Measurements from ENCODE around the gene MBLAC1. TPM values are rescaled to one million over a fixed set of nuclear protein-coding genes. Genes with fewer than 3 reads are reported as not detected.

The MBLAC1 gene
- total and polyA plus RNA-seq, 9 of the 15 experiments (the other 6 are each of a cell fraction or from before 2014, with no cell fraction given): 0.03 to 3.1 (median 0.52) TPM

GRCh38 chr7:100158229-100159098, 31.7 kb downstream of the MBLAC1 start, which contains the start of gene TRAPPC14 (continued):
- TF ChIP-seq ZNF407 (IDR thresholded peaks at IDR 0.05; ENCODE audit: low read depth) (no peak), SOX6 (IDR thresholded peaks at IDR 0.05) (no peak; the same call in none of the 2 replicates), MAX (CRISPR knock-in tag; IDR thresholded peaks at IDR 0.05) (peak; percentile 57; the same call in 1 of the 2 replicates), FUS (optimal IDR thresholded peaks at IDR 0.05; ENCODE audit: low read depth, low read length) (peak; percentile 89), PHF20 (IDR thresholded peaks at IDR 0.05; ENCODE audit: partially characterized antibody) (peak; percentile 36), ELF1 (tag; IDR thresholded peaks at IDR 0.05) (peak; percentile 88), CCNT2 (IDR thresholded peaks at IDR 0.05; ENCODE audit: borderline replicate concordance, extremely low read depth, insufficient read length, low read depth, low read length) (peak; percentile 77), SPI1 (IDR thresholded peaks at IDR 0.05; ENCODE audit: borderline replicate concordance, low read depth, low read length) (peak; percentile 95), GTF2E2 (tag; IDR thresholded peaks at IDR 0.05) (peak; percentile 74), NFYB (IDR thresholded peaks at IDR 0.05; ENCODE audit: extremely low read depth, insufficient read length) (no peak), JUND (IDR thresholded peaks at IDR 0.05; ENCODE audit: borderline replicate concordance, low read depth, low read length) (peak; percentile 60; the same call in 1 of the 2 replicates), JUND (tag; IDR thresholded peaks at IDR 0.05; ENCODE audit: borderline replicate concordance, low read depth, low read length) (peak; percentile 33; the same call in 1 of the 3 replicates), FOXA3 (CRISPR knock-in tag; conservative IDR thresholded peaks at IDR 0.05 in 1 of 2, IDR thresholded peaks at IDR 0.05 in 1 of 2) (no peak), TRIM24 (IDR thresholded peaks at IDR 0.05) (peak in 1 of 2 experiments; percentile 36; a peak in 1 of 4 replicates), YBX1 (IDR thresholded peaks at IDR 0.05) (no peak), HMG20B (CRISPR knock-in tag; IDR thresholded peaks at IDR 0.05) (no peak), NFATC3 (IDR thresholded peaks at IDR 0.05) (no peak), FOXK2 (conservative IDR thresholded peaks at IDR 0.05 in 1 of 2, IDR thresholded peaks at IDR 0.05 in 1 of 2; ENCODE audit: low read depth in 2 of 2) (peak in 1 of 2 experiments; percentile 43; a peak in 3 of 4 replicates), ZNF140 (CRISPR knock-in tag; IDR thresholded peaks at IDR 0.05) (no peak), ESRRA (IDR thresholded peaks at IDR 0.05; ENCODE audit: borderline replicate concordance, low read depth) (peak; percentile 68; the same call in 1 of the 2 replicates)
